Gastrocnemius medialis (tissue), 4 donors: ENCODE measurements around the gene NANOS1.

ENCODE experiments used
- CTCF ChIP-seq, 5 experiments: fragments of 450-650 bp in 3 of 5; fragments of 200-600 bp in 2 of 5; sonication (generic) in 2 of 5; IDR thresholded peaks in 4 of 5; conservative IDR thresholded peaks in 1 of 5; 1 replicate in 4 of 5; 2 replicates in 1 of 5; pipeline ENCODE4 v1.5.1; 2016 to 2019; ENCODE audit warnings: antibody characterized with exemption in 5 of 5, mild to moderate bottlenecking in 3 of 5, moderate library complexity in 3 of 5
- POLR2A ChIP-seq, 2 donors: fragments of 450-650 bp; IDR thresholded peaks; one replicate each; pipeline ENCODE4 v1.6.1; 2017; ENCODE audit warnings: antibody characterized with exemption in 2 of 2, mild to moderate bottlenecking in 2 of 2, moderate library complexity in 2 of 2

GRCh38 chr10:119006451-119007210 lies 22.9 kb upstream of the NANOS1 start:
- peak in 1 of 5 experiments; percentile 15 for TF ChIP-seq CTCF (IDR thresholded peaks at IDR 0.05 in 4 of 5, conservative IDR thresholded peaks at IDR 0.05 in 1 of 5)
- TF ChIP-seq POLR2A (IDR thresholded peaks at IDR 0.05) = peak; percentile 29 to 31
